KMS-11 (cell line): Measurements from ENCODE around the gene CDK5RAP2.

ENCODE experiments used
- H2AFZ ChIP-seq: fragments of 200-600 bp; sonication (generic); 2 replicates; pipeline ENCODE4 v1.6.1; 2016; ENCODE audit warnings: antibody characterized with exemption, mixed run types, low read depth
- H3K27ac ChIP-seq: fragments of 200-600 bp; sonication (generic); 2 replicates; pipeline ENCODE4 v1.6.1; 2016; ENCODE audit warnings: mild to moderate bottlenecking, mixed run types
- H3K27me3 ChIP-seq: fragments of 200-600 bp; sonication (generic); 2 replicates; pipeline ENCODE4 v1.6.1; 2017; ENCODE audit warnings: mild to moderate bottlenecking, low read depth, mixed run types, moderate library complexity; ENCODE audit not compliant: insufficient read depth
- H3K36me3 ChIP-seq: fragments of 200-600 bp; sonication (generic); 2 replicates; pipeline ENCODE4 v1.6.1; 2017; ENCODE audit warnings: mild to moderate bottlenecking, mixed run types; ENCODE audit not compliant: insufficient read depth
- H3K4me1 ChIP-seq: fragments of 200-600 bp; sonication (generic); 2 replicates; pipeline ENCODE4 v1.6.1; 2016; ENCODE audit warnings: mild to moderate bottlenecking, low read depth, mixed run types; ENCODE audit not compliant: poor library complexity, severe bottlenecking
- H3K4me2 ChIP-seq: fragments of 200-600 bp; sonication (generic); 2 replicates; pipeline ENCODE4 v1.7.0; 2016; ENCODE audit warnings: mild to moderate bottlenecking, mixed run types
- H3K4me3 ChIP-seq: fragments of 200-600 bp; sonication (generic); IDR thresholded peaks from 2 replicates; pipeline ENCODE4 v1.6.1; 2017; ENCODE audit warnings: low read depth, low read length, mixed read lengths; ENCODE audit not compliant: insufficient read depth
- H3K79me2 ChIP-seq: fragments of 200-600 bp; sonication (generic); 2 replicates; pipeline ENCODE4 v1.6.1; 2016; ENCODE audit warnings: low read depth, mixed run types; ENCODE audit not compliant: insufficient read depth
- H3K9ac ChIP-seq: fragments of 200-600 bp; sonication (generic); 2 replicates; pipeline ENCODE4 v1.6.1; 2016; ENCODE audit warnings: mild to moderate bottlenecking, mixed run types
- H4K20me1 ChIP-seq: fragments of 200-600 bp; sonication (generic); 2 replicates; pipeline ENCODE4 v1.6.1; 2016; ENCODE audit warnings: mild to moderate bottlenecking, mixed run types; ENCODE audit not compliant: insufficient read depth
- CTCF ChIP-seq: fragments of 200-600 bp; sonication (generic); conservative IDR thresholded peaks from 2 replicates; pipeline ENCODE4 v1.6.1; 2017; ENCODE audit warnings: low read depth, mild to moderate bottlenecking, antibody characterized with exemption, low read length, moderate library complexity, mixed read lengths

CDK5RAP2 gene

GRCh38 chr9:120610975-120611689, 31.2 kb upstream of the CDK5RAP2 start:
- Histone ChIP-seq H3K36me3 (no peaks in the 10 kb centered on the region), H3K9ac (no peak overlapping the region)
- TF ChIP-seq CTCF: peak; percentile 55; the same call in 1 of the 2 replicates

GRCh38 chr9:120609636-120610035, 29.7 kb upstream of the CDK5RAP2 start:
- no peak overlapping the region for H2AFZ ChIP-seq
- no peak overlapping the region for H3K9ac ChIP-seq
- H3K27me3 ChIP-seq: no peaks in the 10 kb centered on the region
- H3K4me1 ChIP-seq: peaks cover 9% of the 10 kb centered on the region
- H3K27ac ChIP-seq: no peak overlapping the region
- no peak for TF ChIP-seq CTCF
- no peak overlapping the region for H3K4me2 ChIP-seq
- no peak overlapping the region for H3K4me3 ChIP-seq
- no peaks in the 10 kb centered on the region for H3K36me3 ChIP-seq
- H3K79me2 ChIP-seq: no peaks in the 10 kb centered on the region
- no peaks in the 10 kb centered on the region for H4K20me1 ChIP-seq

More at GRCh38 chr9:120610975-120611689, 31.2 kb upstream of the CDK5RAP2 start:
- Histone ChIP-seq H3K4me3 (no peak overlapping the region), H3K4me1 (peaks cover 9% of the 10 kb centered on the region), H4K20me1 (no peaks in the 10 kb centered on the region), H3K27me3 (no peaks in the 10 kb centered on the region), H3K27ac (no peak overlapping the region), H3K79me2 (no peaks in the 10 kb centered on the region), H2AFZ (no peak overlapping the region), H3K4me2 (no peak overlapping the region)

GRCh38 chr9:120608421-120608820, 28.5 kb upstream of the CDK5RAP2 start:
- no peaks in the 10 kb centered on the region for H4K20me1 ChIP-seq
- no peak overlapping the region for H3K4me3 ChIP-seq
- peaks cover 9% of the 10 kb centered on the region for H3K4me1 ChIP-seq
- no peak overlapping the region for H2AFZ ChIP-seq
- H3K79me2 ChIP-seq: no peaks in the 10 kb centered on the region
- no peak overlapping the region for H3K4me2 ChIP-seq
- H3K36me3 ChIP-seq: no peaks in the 10 kb centered on the region
- H3K27me3 ChIP-seq: no peaks in the 10 kb centered on the region
- H3K9ac ChIP-seq: no peak overlapping the region
- no peak overlapping the region for H3K27ac ChIP-seq
- TF ChIP-seq CTCF: no peak

GRCh38 chr9:120603591-120603990, 23.6 kb upstream of the CDK5RAP2 start:
- Histone ChIP-seq H3K4me3 (no peak overlapping the region), H3K27me3 (no peaks in the 10 kb centered on the region), H4K20me1 (no peaks in the 10 kb centered on the region), H3K9ac (no peak overlapping the region), H3K4me1 (no peaks in the 10 kb centered on the region), H3K4me2 (no peak overlapping the region), H3K27ac (no peak overlapping the region), H2AFZ (no peak overlapping the region), H3K36me3 (no peaks in the 10 kb centered on the region), H3K79me2 (no peaks in the 10 kb centered on the region)
- TF ChIP-seq CTCF: no peak
